ENCODE data around the gene ABCA2.

- TF ChIP-seq POLR2A (IDR thresholded peaks at IDR 0.05; ENCODE audit: low read depth, low read length) (no peak), TAF1 (IDR thresholded peaks at IDR 0.05; ENCODE audit: borderline replicate concordance, low read depth, low read length) (no peak), POLR2AphosphoS5 (IDR thresholded peaks at IDR 0.05; ENCODE audit: low read depth, low read length) (no peak)
Measured at GRCh38 chr9:137034039-137034708, 6.1 kb upstream of the ABCA2 start.
